GM12878 (cell line): ENCODE measurements around the gene TGIF2. TPM values are rescaled to one million over a fixed set of nuclear protein-coding genes. Genes with fewer than 3 reads are reported as not detected.

Experiments used
- BRCA1 ChIP-seq: IDR thresholded peaks from 2 replicates; pipeline ENCODE4 v1.6.1; 2011; ENCODE audit warnings: low read depth, low read length, improper control_type of control experiment
- CEBPB ChIP-seq, 2 experiments: fragments of 150-350 bp in 1 of 2; IDR thresholded peaks; 2 replicates each; pipeline ENCODE4 v1.6.1; 2012 to 2014; ENCODE audit warnings: low read depth in 2 of 2, low read length in 2 of 2, borderline replicate concordance in 1 of 2, inconsistent platforms in 1 of 2
- IKZF2 ChIP-seq, 2 experiments: fragments of 450-650 bp; IDR thresholded peaks; 2 replicates each; pipeline ENCODE4 v1.6.1; 2017; ENCODE audit warnings: mild to moderate bottlenecking in 2 of 2, moderate library complexity in 2 of 2
- JUNB ChIP-seq: IDR thresholded peaks from 2 replicates; pipeline ENCODE4 v1.6.1; 2016; ENCODE audit warnings: antibody characterized with exemption, mild to moderate bottlenecking
- KAT2A ChIP-seq: conservative IDR thresholded peaks from 2 replicates; pipeline ENCODE4 v1.6.1; 2011; ENCODE audit warnings: low read depth, low read length; ENCODE audit not compliant: control insufficient read depth
- NR2F1 ChIP-seq: fragments of 450-650 bp; conservative IDR thresholded peaks from 2 replicates; pipeline ENCODE4 v1.6.1; 2017; ENCODE audit warnings: mild to moderate bottlenecking
- PML ChIP-seq: IDR thresholded peaks from 2 replicates; pipeline ENCODE4 v1.6.1; 2012; ENCODE audit warnings: low read length, inconsistent platforms
- RAD51 ChIP-seq: fragments of 450-650 bp; IDR thresholded peaks from 2 replicates; pipeline ENCODE4 v1.6.1; 2016; ENCODE audit warnings: moderate library complexity, mild to moderate bottlenecking, inconsistent platforms
- RUNX3 ChIP-seq: IDR thresholded peaks from 2 replicates; pipeline ENCODE4 v1.6.1; 2012; ENCODE audit warnings: low read length, inconsistent platforms
- SMC3 ChIP-seq: IDR thresholded peaks from 2 replicates; pipeline ENCODE4 v1.6.1; 2011; ENCODE audit warnings: low read length, improper control_type of control experiment, borderline replicate concordance
- TCF3 ChIP-seq: IDR thresholded peaks from 2 replicates; pipeline ENCODE4 v1.6.1; 2012; ENCODE audit warnings: low read depth, mild to moderate bottlenecking, low read length, borderline replicate concordance; ENCODE audit not compliant: insufficient read depth
- polyA plus RNA-seq, 11 experiments: library from polyadenylated mRNA; depleted of rRNA in 4 of 11; unstranded in 6 of 11; stranded (reverse) in 5 of 11; fragments of >200 nt; fragmentation: Nextera tagmentation in 4 of 11; fragmentation: Illumina TruSeq in 1 of 11; extraction: Ambion mirVana in 4 of 11; extraction: Trizol in 1 of 11; gene quantifications; 1 replicate in 1 of 11; 2 replicates in 10 of 11; pipeline versions ENCODE4 v1.2.1 to v1.2.3, GENCODE V29; 2011 to 2016; ENCODE audit warnings: inconsistent platforms in 2 of 11, missing spikeins in 2 of 11, low read depth in 1 of 11
- total RNA-seq, 4 experiments: library from RNA; depleted of rRNA in 3 of 4; stranded (reverse); fragments of >200 nt in 3 of 4; fragmentation: Illumina TruSeq in 1 of 4; extraction: Trizol in 1 of 4; gene quantifications; 2 replicates each; pipeline versions ENCODE4 v1.2.1 to v1.2.3, GENCODE V29; 2013 to 2021
- TF ChIP-seq, protein P1 (sequence below): fragments of 450-650 bp; IDR thresholded peaks from 2 replicates; pipeline ENCODE4 v1.6.1; 2017; ENCODE audit warnings: mild to moderate bottlenecking, low read depth, inconsistent platforms; ENCODE audit not compliant: poor library complexity, severe bottlenecking

Gene TGIF2
- total and polyA plus RNA-seq, 10 of the 15 experiments (the other 5 are each of a cell fraction or from before 2014, with no cell fraction given) = 13.1 to 47.1 (median 36.6) TPM

DNA sequence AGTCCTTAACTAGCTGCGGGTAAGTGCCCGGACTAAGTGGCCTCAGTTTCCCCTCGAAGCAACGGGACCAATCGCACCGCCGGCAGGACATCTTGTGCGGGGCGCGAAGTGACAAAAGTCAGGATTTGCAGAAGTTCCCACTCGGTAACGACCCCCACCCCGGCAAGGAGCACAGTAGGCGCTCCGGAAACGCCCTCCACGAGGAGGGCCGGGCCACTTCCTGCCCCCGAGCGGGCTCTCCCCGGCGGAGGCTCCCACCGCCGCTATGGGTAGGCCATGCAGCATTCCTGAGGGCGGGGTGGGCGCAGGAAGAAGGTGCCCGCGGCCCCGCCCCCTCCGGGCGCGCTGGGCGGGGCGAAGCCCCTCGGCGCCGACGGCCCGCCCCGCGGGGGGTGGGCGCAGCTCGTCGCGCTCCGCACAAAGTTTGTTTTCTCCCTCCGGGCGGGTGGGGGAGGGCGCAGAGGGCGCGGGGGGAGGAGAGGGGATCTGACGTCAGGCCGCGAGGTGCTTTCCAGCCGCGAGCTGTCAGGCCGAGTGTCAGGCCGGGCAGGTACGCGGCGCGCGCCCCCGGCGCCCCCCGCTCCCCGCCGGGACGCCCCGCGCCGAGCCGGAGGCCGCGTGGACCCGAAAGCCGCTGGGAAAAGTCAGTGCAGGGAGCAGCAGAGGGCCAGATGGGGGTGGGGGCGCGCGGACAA, at the start of gene TGIF2 (continued):
- no peak; the same call in 1 of the 2 replicates for TF ChIP-seq NR2F1
- peak; percentile 26 to 37; a peak in 2 of 4 replicates for TF ChIP-seq IKZF2 (IDR thresholded peaks at IDR 0.05)
- peak; percentile 49; the same call in 1 of the 2 replicates for TF ChIP-seq TCF3
- no peak for TF ChIP-seq KAT2A
- peak; percentile 22; the same call in 1 of the 2 replicates for TF ChIP-seq PML
- no peak for TF ChIP-seq SMC3
- TF ChIP-seq, protein P1, sequence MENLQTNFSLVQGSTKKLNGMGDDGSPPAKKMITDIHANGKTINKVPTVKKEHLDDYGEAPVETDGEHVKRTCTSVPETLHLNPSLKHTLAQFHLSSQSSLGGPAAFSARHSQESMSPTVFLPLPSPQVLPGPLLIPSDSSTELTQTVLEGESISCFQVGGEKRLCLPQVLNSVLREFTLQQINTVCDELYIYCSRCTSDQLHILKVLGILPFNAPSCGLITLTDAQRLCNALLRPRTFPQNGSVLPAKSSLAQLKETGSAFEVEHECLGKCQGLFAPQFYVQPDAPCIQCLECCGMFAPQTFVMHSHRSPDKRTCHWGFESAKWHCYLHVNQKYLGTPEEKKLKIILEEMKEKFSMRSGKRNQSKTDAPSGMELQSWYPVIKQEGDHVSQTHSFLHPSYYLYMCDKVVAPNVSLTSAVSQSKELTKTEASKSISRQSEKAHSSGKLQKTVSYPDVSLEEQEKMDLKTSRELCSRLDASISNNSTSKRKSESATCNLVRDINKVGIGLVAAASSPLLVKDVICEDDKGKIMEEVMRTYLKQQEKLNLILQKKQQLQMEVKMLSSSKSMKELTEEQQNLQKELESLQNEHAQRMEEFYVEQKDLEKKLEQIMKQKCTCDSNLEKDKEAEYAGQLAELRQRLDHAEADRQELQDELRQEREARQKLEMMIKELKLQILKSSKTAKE = no peak
- TF ChIP-seq BRCA1 = no peak
- TF ChIP-seq RAD51 = no peak
- TF ChIP-seq RUNX3 = peak; percentile 29; the same call in 1 of the 2 replicates
- TF ChIP-seq JUNB = no peak
- no peak for TF ChIP-seq CEBPB (IDR thresholded peaks at IDR 0.05; ENCODE audit: borderline replicate concordance in 1 of 2, low read depth in 2 of 2, low read length in 2 of 2)
- TF ChIP-seq, all 136 proteins: peak for 47
